HepG2 (cell line): ENCODE data around the gene NEDD8. TPM values are rescaled to one million over a fixed set of nuclear protein-coding genes. Genes with fewer than 3 reads are reported as not detected.

Experiments
- CENPX ChIP-seq: sonication (generic); formaldehyde crosslinking; IDR thresholded peaks from 2 replicates; pipeline ENCODE4 v1.9.0; 2021; ENCODE audit warnings: mild to moderate bottlenecking, missing genetic modification reagents, moderate library complexity
- CREBL2 ChIP-seq: sonication (generic); formaldehyde crosslinking; IDR thresholded peaks from 2 replicates; pipeline ENCODE4 v1.8.1; 2023; ENCODE audit warnings: missing genetic modification reagents, mild to moderate bottlenecking, borderline replicate concordance
- IRF9 ChIP-seq: sonication (generic); formaldehyde crosslinking; IDR thresholded peaks from 2 replicates; pipeline ENCODE4 v1.8.0; 2022; ENCODE audit warnings: missing genetic modification reagents, mild to moderate bottlenecking, borderline replicate concordance
- MTA3 ChIP-seq: sonication (generic); formaldehyde crosslinking; IDR thresholded peaks from 2 replicates; pipeline ENCODE4 v1.4.0; 2020; ENCODE audit warnings: missing genetic modification reagents
- SMAD1 ChIP-seq: sonication (generic); formaldehyde crosslinking; IDR thresholded peaks from 2 replicates; pipeline ENCODE4 v1.4.0; 2020; ENCODE audit warnings: missing genetic modification reagents, low read depth, mild to moderate bottlenecking, borderline replicate concordance
- TARDBP ChIP-seq: sonication (generic); formaldehyde crosslinking; IDR thresholded peaks from 2 replicates; pipeline ENCODE4 v1.8.0; 2022; ENCODE audit warnings: mild to moderate bottlenecking, missing genetic modification reagents
- TCF12 ChIP-seq, 2 experiments: fragments of 450-650 bp in 1 of 2; sonication (generic) in 1 of 2; formaldehyde crosslinking in 1 of 2; IDR thresholded peaks; 2 replicates each; pipeline versions ENCODE4 v1.6.1 to v1.8.0; 2017 to 2022; ENCODE audit warnings: antibody characterized with exemption in 1 of 2, mild to moderate bottlenecking in 1 of 2, missing genetic modification reagents in 1 of 2, moderate library complexity in 1 of 2
- ZBED4 ChIP-seq: sonication (generic); formaldehyde crosslinking; IDR thresholded peaks from 2 replicates; pipeline ENCODE4 v1.4.0; 2020; ENCODE audit warnings: missing genetic modification reagents, borderline replicate concordance
- ZMAT5 ChIP-seq: sonication (generic); formaldehyde crosslinking; IDR thresholded peaks from 2 replicates; pipeline ENCODE4 v1.5.0; 2020; ENCODE audit warnings: mild to moderate bottlenecking, low read depth, missing genetic modification reagents, borderline replicate concordance
- ZNF407 ChIP-seq: sonication (generic); formaldehyde crosslinking; IDR thresholded peaks from one replicate; pipeline ENCODE4 v1.5.1; 2020; ENCODE audit warnings: mild to moderate bottlenecking, missing genetic modification reagents; ENCODE audit errors: not compliant biosample characterization
- ZSCAN29 ChIP-seq: sonication (generic); formaldehyde crosslinking; conservative IDR thresholded peaks from 2 replicates; pipeline ENCODE4 v1.4.0; 2020; ENCODE audit warnings: mild to moderate bottlenecking, missing genetic modification reagents
- polyA plus RNA-seq, 8 experiments: library from polyadenylated mRNA; depleted of rRNA in 3 of 8; stranded (reverse) in 7 of 8; unstranded in 1 of 8; fragments of >200 nt; fragmentation: Illumina TruSeq in 4 of 8; extraction: Trizol in 4 of 8; gene quantifications; 2 replicates each; pipeline versions ENCODE4 v1.2.1 to v1.2.3, GENCODE V29; 2011 to 2016; ENCODE audit warnings: low read depth in 4 of 8, missing spikeins in 1 of 8, mixed read lengths in 1 of 8; ENCODE audit not compliant: insufficient read depth in 1 of 8
- total RNA-seq, 5 experiments: library from RNA; depleted of rRNA; stranded (reverse); fragments of >200 nt; fragmentation: Illumina TruSeq; extraction: Trizol; gene quantifications; 2 replicates each; pipeline ENCODE4 v1.2.3, GENCODE V29; 2016; ENCODE audit warnings: low read depth in 1 of 5
- TF ChIP-seq, protein P1 (sequence below): IDR thresholded peaks from 2 replicates; pipeline ENCODE4 v1.6.1; 2018; ENCODE audit warnings: missing genetic modification reagents

The NEDD8 gene
- total and polyA plus RNA-seq, 2 of the 13 experiments (the other 11 are each of a cell fraction or from before 2014, with no cell fraction given) = 535 to 713 TPM

DNA sequence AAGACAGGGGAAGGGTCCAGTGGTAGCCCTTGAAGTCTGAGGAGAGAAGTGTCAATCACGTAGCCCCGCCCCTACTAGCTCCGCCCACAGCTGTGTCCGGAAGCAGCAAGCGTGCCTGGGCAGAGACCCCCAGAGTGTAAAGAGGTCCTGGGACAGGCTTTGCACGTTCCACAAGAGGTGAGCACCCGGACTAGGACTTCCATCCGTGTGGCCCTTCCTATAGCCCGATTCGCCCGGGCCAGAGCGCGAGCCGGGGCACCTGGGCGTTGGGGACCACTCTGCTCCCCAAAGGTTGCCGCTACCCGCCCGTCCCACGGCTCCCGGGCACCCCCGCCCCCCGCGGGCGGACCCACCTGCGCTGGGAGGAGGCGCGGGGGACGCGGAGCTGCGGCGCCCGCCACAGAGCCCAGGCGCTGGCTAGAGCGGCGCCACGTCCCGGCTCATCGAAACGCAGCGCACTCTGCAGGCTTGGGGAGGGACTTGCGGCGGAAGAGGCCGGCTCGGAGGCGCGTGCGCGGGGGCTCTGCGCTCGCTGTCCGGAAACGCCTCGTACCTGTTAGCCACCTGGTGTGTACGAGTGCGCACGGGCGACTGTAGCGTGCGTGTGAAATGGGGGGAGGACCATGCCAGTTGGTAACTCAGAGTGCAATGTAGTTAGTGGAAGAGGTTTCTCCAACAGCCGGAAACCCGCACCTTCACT is 39.1 kb upstream of the NEDD8 start, which contains the start of gene RABGGTA (continued):
- TF ChIP-seq TARDBP (peak; percentile 100), MTA3 (CRISPR knock-in tag) (no peak), IRF9 (CRISPR knock-in tag) (peak; percentile 100), CREBL2 (peak; percentile 98), CENPX (no peak), TCF12 (IDR thresholded peaks at IDR 0.05) (no peak), TCF12 (CRISPR knock-in tag; IDR thresholded peaks at IDR 0.05) (peak; percentile 100), ZMAT5 (CRISPR knock-in tag) (no peak; the same call in 1 of the 2 replicates), SMAD1 (CRISPR knock-in tag) (peak; percentile 100), ZSCAN29 (CRISPR knock-in tag) (peak; percentile 92), ZBED4 (peak; percentile 98), ZNF407 (CRISPR knock-in tag) (peak; percentile 99)
- TF ChIP-seq, protein P1, sequence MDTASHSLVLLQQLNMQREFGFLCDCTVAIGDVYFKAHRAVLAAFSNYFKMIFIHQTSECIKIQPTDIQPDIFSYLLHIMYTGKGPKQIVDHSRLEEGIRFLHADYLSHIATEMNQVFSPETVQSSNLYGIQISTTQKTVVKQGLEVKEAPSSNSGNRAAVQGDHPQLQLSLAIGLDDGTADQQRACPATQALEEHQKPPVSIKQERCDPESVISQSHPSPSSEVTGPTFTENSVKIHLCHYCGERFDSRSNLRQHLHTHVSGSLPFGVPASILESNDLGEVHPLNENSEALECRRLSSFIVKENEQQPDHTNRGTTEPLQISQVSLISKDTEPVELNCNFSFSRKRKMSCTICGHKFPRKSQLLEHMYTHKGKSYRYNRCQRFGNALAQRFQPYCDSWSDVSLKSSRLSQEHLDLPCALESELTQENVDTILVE (CRISPR knock-in tag) = peak; percentile 98; the same call in 1 of the 2 replicates
